H1 (cell line): ENCODE measurements around the gene CDH19. TPM values are rescaled to one million over a fixed set of nuclear protein-coding genes. Genes with fewer than 3 reads are reported as not detected.

Source experiments
- CTCF ChIA-PET: fragments of 300-600 bp; sonication (Branson Sonifier 250); formaldehyde crosslinking; loops from one replicate; lab custom pipeline; 2021; ENCODE audit not compliant: partially characterized antibody; lab: Charles Lee
- POLR2A ChIA-PET: fragments of 300-600 bp; sonication (Branson Sonifier 250); formaldehyde crosslinking; loops from one replicate; lab custom pipeline; 2021; ENCODE audit warnings: inconsistent platforms; ENCODE audit not compliant: partially characterized antibody; lab: Charles Lee
- DNase-seq, 2 experiments: peaks; one replicate each; pipeline versions ENCODE4 v3.0.0 to v3.0.0-alpha.2; 2010 to 2022; ENCODE audit warnings: low spot score in 2 of 2, low read depth in 1 of 2, mixed read lengths in 1 of 2
- FAIRE-seq: peaks from 2 replicates; lab custom pipeline; 2011; peaks lifted over from hg19 to GRCh38; lab: Jason Lieb, UNC
- H2AFZ ChIP-seq: 2 replicates; pipeline ENCODE4 v1.8.1; 2012; ENCODE audit warnings: low read length, inconsistent platforms
- H2AK5ac ChIP-seq: 2 replicates; pipeline ENCODE4 v1.6.1; 2013; ENCODE audit warnings: low read depth, low read length
- H2BK120ac ChIP-seq: replicated peaks from 2 replicates; pipeline ENCODE3; 2013; ENCODE audit warnings: low read depth, low read length, inconsistent platforms
- H2BK12ac ChIP-seq: 2 replicates; pipeline ENCODE4 v1.6.1; 2013; ENCODE audit warnings: low read depth, low read length
- H2BK15ac ChIP-seq: 2 replicates; pipeline ENCODE4 v1.6.1; 2013; ENCODE audit warnings: low read length
- H2BK20ac ChIP-seq: 2 replicates; pipeline ENCODE4 v1.6.1; 2013; ENCODE audit warnings: low read length
- H2BK5ac ChIP-seq: 2 replicates; pipeline ENCODE4 v1.6.1; 2013; ENCODE audit warnings: low read depth, low read length
- H3K14ac ChIP-seq: 2 replicates; pipeline ENCODE4 v1.6.1; 2013; ENCODE audit warnings: inconsistent platforms; ENCODE audit not compliant: insufficient read length
- H3K18ac ChIP-seq: 2 replicates; pipeline ENCODE4 v1.6.1; 2013; ENCODE audit warnings: low read length; ENCODE audit errors: extremely low read depth
- H3K23ac ChIP-seq: 2 replicates; pipeline ENCODE4 v1.6.1; 2013; ENCODE audit warnings: inconsistent platforms; ENCODE audit not compliant: insufficient read length
- H3K23me2 ChIP-seq: 2 replicates; pipeline ENCODE4 v1.6.1; 2013; ENCODE audit warnings: low read depth, low read length
- H3K27ac ChIP-seq: 2 replicates; pipeline ENCODE4 v1.6.1; 2011; ENCODE audit warnings: low read depth, low read length, inconsistent platforms
- H3K27me3 ChIP-seq, 4 experiments: replicated peaks in 1 of 4; 1 replicate in 1 of 4; 2 replicates in 3 of 4; pipeline versions ENCODE4 v1.6.1 to v1.8.1; 2011 to 2013; ENCODE audit warnings: low read length in 3 of 4, mild to moderate bottlenecking in 3 of 4, inconsistent platforms in 2 of 4, mixed read lengths in 2 of 4, moderate library complexity in 1 of 4; ENCODE audit not compliant: control insufficient read depth in 3 of 4, insufficient read depth in 3 of 4; ENCODE audit errors: extremely low read depth in 1 of 4
- H3K36me3 ChIP-seq, 4 experiments: 2 replicates each; pipeline versions ENCODE4 v1.6.1 to v1.8.1; 2011 to 2013; ENCODE audit warnings: mild to moderate bottlenecking in 4 of 4, low read length in 3 of 4, moderate library complexity in 2 of 4, control low read depth in 1 of 4, inconsistent platforms in 1 of 4; ENCODE audit not compliant: insufficient read depth in 4 of 4, control insufficient read depth in 2 of 4
- H3K4ac ChIP-seq: replicated peaks from 2 replicates; pipeline ENCODE3; 2013; ENCODE audit warnings: low read length, low read depth, mixed read lengths, inconsistent platforms; ENCODE audit not compliant: insufficient read length
- H3K4me1 ChIP-seq, 4 experiments: replicated peaks in 1 of 4; 1 replicate in 1 of 4; 2 replicates in 3 of 4; pipeline versions ENCODE4 v1.6.1 to v1.8.1; 2011 to 2013; ENCODE audit warnings: low read length in 3 of 4, inconsistent platforms in 2 of 4, mixed read lengths in 1 of 4; ENCODE audit not compliant: insufficient read depth in 4 of 4, control insufficient read depth in 3 of 4
- H3K4me2 ChIP-seq, 2 experiments: 2 replicates each; pipeline versions ENCODE4 v1.6.1 to v1.8.1; 2011 to 2013; ENCODE audit warnings: low read depth in 2 of 2, low read length in 2 of 2, control low read depth in 1 of 2, inconsistent platforms in 1 of 2, mild to moderate bottlenecking in 1 of 2; ENCODE audit not compliant: insufficient read depth in 1 of 2
- H3K4me3 ChIP-seq, 4 experiments: fragments of 200-600, 300-600 bp in 1 of 4; sonication (generic), shearing (Covaris generic), sonication (Bioruptor Twin) in 1 of 4; 2 replicates each; pipeline versions ENCODE4 v1.5.1 to v1.8.1; 2011 to 2016; ENCODE audit warnings: low read length in 4 of 4, low read depth in 3 of 4, control low read depth in 2 of 4, inconsistent platforms in 2 of 4, mild to moderate bottlenecking in 2 of 4, mixed read lengths in 1 of 4, moderate library complexity in 1 of 4; ENCODE audit not compliant: insufficient read depth in 2 of 4; ENCODE audit errors: extremely low read depth in 1 of 4
- H3K56ac ChIP-seq: replicated peaks from 2 replicates; pipeline ENCODE3; 2013; ENCODE audit warnings: low read depth, mild to moderate bottlenecking, mixed read lengths, low read length, inconsistent platforms; ENCODE audit not compliant: insufficient read length
- H3K79me1 ChIP-seq: 2 replicates; pipeline ENCODE4 v1.6.1; 2013; ENCODE audit warnings: low read depth, low read length, control low read depth
- H3K79me2 ChIP-seq, 2 experiments: 2 replicates each; pipeline versions ENCODE4 v1.6.1 to v1.8.1; 2012 to 2013; ENCODE audit warnings: low read length in 2 of 2, mild to moderate bottlenecking in 2 of 2, inconsistent platforms in 1 of 2; ENCODE audit not compliant: insufficient read depth in 2 of 2, control insufficient read depth in 1 of 2
- H3K9ac ChIP-seq, 4 experiments: replicated peaks in 1 of 4; 1 replicate in 1 of 4; 2 replicates in 3 of 4; pipeline versions ENCODE4 v1.6.1 to v1.8.1; 2011 to 2013; ENCODE audit warnings: low read depth in 3 of 4, low read length in 3 of 4, control low read depth in 2 of 4, mild to moderate bottlenecking in 2 of 4, moderate library complexity in 2 of 4, inconsistent platforms in 1 of 4; ENCODE audit errors: extremely low read depth in 1 of 4
- H3K9me3 ChIP-seq, 2 experiments: 2 replicates each; pipeline versions ENCODE4 v1.6.1 to v1.8.1; 2012 to 2013; ENCODE audit warnings: mild to moderate bottlenecking in 2 of 2, moderate library complexity in 2 of 2, control low read depth in 1 of 2, inconsistent platforms in 1 of 2, low read depth in 1 of 2, low read length in 1 of 2, mixed read lengths in 1 of 2; ENCODE audit not compliant: insufficient read depth in 2 of 2
- H4K20me1 ChIP-seq, 2 experiments: replicated peaks in 1 of 2; 2 replicates each; pipeline versions ENCODE3 to v1.8.1; 2011 to 2013; ENCODE audit warnings: inconsistent platforms in 2 of 2, low read length in 2 of 2, mild to moderate bottlenecking in 1 of 2; ENCODE audit not compliant: insufficient read depth in 2 of 2, control insufficient read depth in 1 of 2
- H4K5ac ChIP-seq: 2 replicates; pipeline ENCODE4 v1.6.1; 2013; ENCODE audit warnings: low read length, low read depth, mixed read lengths, inconsistent platforms; ENCODE audit not compliant: insufficient read length
- H4K8ac ChIP-seq: 2 replicates; pipeline ENCODE4 v1.8.0; 2013; ENCODE audit warnings: mild to moderate bottlenecking, moderate library complexity, low read length, inconsistent platforms; ENCODE audit not compliant: insufficient read depth; ENCODE audit errors: extremely low read depth
- H4K91ac ChIP-seq: replicated peaks from 2 replicates; pipeline ENCODE3; 2013; ENCODE audit warnings: low read length, mixed read lengths, inconsistent platforms; ENCODE audit not compliant: insufficient read length
- BRCA1 ChIP-seq: IDR thresholded peaks from 2 replicates; pipeline ENCODE4 v1.6.1; 2012; ENCODE audit warnings: low read depth, low read length, improper control_type of control experiment
- EZH2 ChIP-seq: fragments of 200-600 bp; sonication (generic); IDR thresholded peaks from 2 replicates; pipeline ENCODE4 v1.7.1; 2012; ENCODE audit warnings: low read depth, mild to moderate bottlenecking, moderate library complexity, low read length, inconsistent platforms; ENCODE audit not compliant: severe bottlenecking
- GABPA ChIP-seq: IDR thresholded peaks from 2 replicates; pipeline ENCODE4 v1.6.1; 2011; ENCODE audit warnings: mild to moderate bottlenecking, low read length, moderate library complexity, borderline replicate concordance; ENCODE audit not compliant: insufficient read depth
- KDM1A ChIP-seq: fragments of 200-600, 300-600 bp; sonication (generic); IDR thresholded peaks from 2 replicates; pipeline ENCODE4 v1.7.1; 2016; ENCODE audit warnings: mild to moderate bottlenecking, low read length, borderline replicate concordance
- RNF2 ChIP-seq: fragments of 200-900, 300-1000 bp; sonication (generic); IDR thresholded peaks from 2 replicates; pipeline ENCODE4 v1.7.1; 2016; ENCODE audit warnings: borderline replicate concordance, low read depth, mild to moderate bottlenecking, antibody characterized with exemption, low read length; ENCODE audit not compliant: poor library complexity, severe bottlenecking; ENCODE audit errors: missing control alignments
- SIX5 ChIP-seq: IDR thresholded peaks from 2 replicates; pipeline ENCODE4 v1.6.1; 2011; ENCODE audit warnings: mild to moderate bottlenecking, low read depth, low read length
- WGBS, 2 experiments: shearing (Covaris generic) in 1 of 2; methylation state at CpG; one replicate each; pipeline versions ENCODE4 v1.1.6 to v1.1.7; 2013 to 2015; ENCODE audit warnings: low lambda C conversion rate in 2 of 2, mixed read lengths in 2 of 2, inconsistent platforms in 1 of 2, low coverage in 1 of 2, missing lambda C conversion rate in 1 of 2; ENCODE audit not compliant: insufficient replicate concordance in 2 of 2, insufficient coverage in 1 of 2, insufficient read length in 1 of 2; ENCODE audit errors: extremely low coverage in 1 of 2, missing lambda C conversion rate in 1 of 2; 5-methylcytosine and 5-hydroxymethylcytosine counted together
- polyA plus RNA-seq, 7 experiments: library from polyadenylated mRNA; depleted of rRNA in 3 of 7; stranded (reverse) in 5 of 7; unstranded in 2 of 7; fragments of >200 nt in 5 of 7; fragments of 200-250 nt in 2 of 7; gene quantifications; 1 replicate in 5 of 7; 2 replicates in 1 of 7; 4 replicates in 1 of 7; pipeline versions ENCODE4 v1.2.1 to v1.2.3, GENCODE V29; 2011 to 2013; ENCODE audit warnings: missing spikeins in 2 of 7, mixed read lengths in 2 of 7
- total RNA-seq: library from RNA; stranded (reverse); fragmentation: NEBNext Ultra II Directional; extraction: Animal tissue kit (Norgen Biotek cat#: 25700); gene quantifications from 2 replicates; pipeline ENCODE4 v1.2.1, GENCODE V29; 2021
- TF ChIP-seq, protein P1 (sequence below): IDR thresholded peaks from 2 replicates; pipeline ENCODE4 v1.6.1; 2012; ENCODE audit warnings: low read length, inconsistent platforms

Gene CDH19
- total and polyA plus RNA-seq, 2 of the 8 experiments (the other 6 are each of a cell fraction or from before 2014, with no cell fraction given): not detected

DNA sequence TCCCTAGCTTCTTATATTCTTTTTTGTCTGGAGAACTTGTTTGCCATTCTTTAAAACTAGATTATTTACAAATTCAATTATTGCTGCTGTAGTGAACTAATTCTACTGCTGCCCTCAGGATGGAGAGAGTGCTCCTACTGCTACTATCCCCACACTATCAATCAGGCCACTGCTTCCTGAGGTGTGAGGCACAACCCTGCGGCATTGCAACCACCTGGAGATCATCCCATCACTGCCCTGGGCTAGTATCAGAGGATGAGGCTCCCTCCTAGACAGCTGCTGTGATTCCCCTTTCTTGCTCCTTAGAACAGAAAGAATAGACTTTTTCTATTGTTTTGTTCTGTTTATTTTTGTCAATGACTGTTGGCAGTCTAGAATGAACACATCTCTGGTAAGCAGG lies 146.6 kb downstream of the CDH19 start:
- Histone ChIP-seq H4K91ac (no peak overlapping the region), H3K18ac (no peak overlapping the region), H2BK12ac (no peak overlapping the region), H4K8ac (no peak overlapping the region; the same call in 1 of the 2 replicates), H2BK15ac (no peak overlapping the region), H2AFZ (no peak overlapping the region), H3K9ac (no peak overlapping the region), H3K9me3 (no peaks in the 10 kb centered on the region), H3K4me3 (no peak overlapping the region), H3K56ac (no peak overlapping the region), H3K79me1 (no peaks in the 10 kb centered on the region), H3K23ac (no peak overlapping the region), H2BK5ac (no peak overlapping the region), H4K20me1 (no peaks in the 10 kb centered on the region), H4K5ac (no peak overlapping the region), H2BK120ac (no peak overlapping the region), H3K36me3 (no peaks in the 10 kb centered on the region), H3K27me3 (no peaks in the 10 kb centered on the region), H3K4me2 (no peak overlapping the region), H3K79me2 (no peaks in the 10 kb centered on the region), H2BK20ac (no peak overlapping the region), H3K14ac (no peak overlapping the region), H2AK5ac (no peak overlapping the region), H3K27ac (no peak overlapping the region), H3K4me1 (no peaks in the 10 kb centered on the region), H3K23me2 (no peaks in the 10 kb centered on the region), H3K4ac (no peak overlapping the region)
- ChIA-PET POLR2A (no interaction called here), CTCF (no interaction called here)
- FAIRE-seq (no peak), DNase-seq (no peak)
- WGBS, 2 experiments: 86% methylated on average over 1 of the region's 1 CpG; no CpG with 5 or more reads in 1 of the 2 experiments
- TF ChIP-seq SIX5: no peak
- TF ChIP-seq, protein P1, sequence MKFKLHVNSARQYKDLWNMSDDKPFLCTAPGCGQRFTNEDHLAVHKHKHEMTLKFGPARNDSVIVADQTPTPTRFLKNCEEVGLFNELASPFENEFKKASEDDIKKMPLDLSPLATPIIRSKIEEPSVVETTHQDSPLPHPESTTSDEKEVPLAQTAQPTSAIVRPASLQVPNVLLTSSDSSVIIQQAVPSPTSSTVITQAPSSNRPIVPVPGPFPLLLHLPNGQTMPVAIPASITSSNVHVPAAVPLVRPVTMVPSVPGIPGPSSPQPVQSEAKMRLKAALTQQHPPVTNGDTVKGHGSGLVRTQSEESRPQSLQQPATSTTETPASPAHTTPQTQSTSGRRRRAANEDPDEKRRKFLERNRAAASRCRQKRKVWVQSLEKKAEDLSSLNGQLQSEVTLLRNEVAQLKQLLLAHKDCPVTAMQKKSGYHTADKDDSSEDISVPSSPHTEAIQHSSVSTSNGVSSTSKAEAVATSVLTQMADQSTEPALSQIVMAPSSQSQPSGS: no peak
- TF ChIP-seq EZH2: no peak
- no peak for TF ChIP-seq KDM1A
- TF ChIP-seq RNF2: no peak
- TF ChIP-seq GABPA: no peak
- TF ChIP-seq BRCA1: no peak
